ENCODE measurements around the gene PRKG1.

The PRKG1 gene

GRCh38 chr10:52318136-52318701, 1243.9 kb downstream of the PRKG1 start:
- DNase-seq (ENCODE audit: low read depth), result no peak

- peak; percentile 66 for DNase-seq (ENCODE audit: low read depth)
Observed at GRCh38 chr10:52318822-52319464, 1244.7 kb downstream of the PRKG1 start.

- no peak for DNase-seq (ENCODE audit: low read depth)
Observed at GRCh38 chr10:52319926-52320325, 1245.6 kb downstream of the PRKG1 start.

- no peak for DNase-seq (ENCODE audit: low read depth)
Observed at GRCh38 chr10:52322323-52322722, 1248.0 kb downstream of the PRKG1 start.

GRCh38 chr10:52322936-52323335, 1248.6 kb downstream of the PRKG1 start:
- DNase-seq (ENCODE audit: low read depth), result no peak

- no peak for DNase-seq (ENCODE audit: low read depth)
Observed at GRCh38 chr10:52326382-52326781, 1252.1 kb downstream of the PRKG1 start.

- no peak for DNase-seq (ENCODE audit: low read depth)
Observed at GRCh38 chr10:52331638-52332364, 1257.5 kb downstream of the PRKG1 start.

- no peak for DNase-seq (ENCODE audit: low read depth)
Observed at GRCh38 chr10:52332815-52333214, 1258.5 kb downstream of the PRKG1 start.

GRCh38 chr10:52334595-52334994, 1260.3 kb downstream of the PRKG1 start:
- DNase-seq (ENCODE audit: low read depth), result no peak

- no peak for DNase-seq (ENCODE audit: low read depth)
Observed at GRCh38 chr10:52335665-52336064, 1261.4 kb downstream of the PRKG1 start.

- DNase-seq (ENCODE audit: low read depth), result no peak
Observed at GRCh38 chr10:52337225-52337624, 1262.9 kb downstream of the PRKG1 start.

- no peak for DNase-seq (ENCODE audit: low read depth)
Observed at GRCh38 chr10:52343439-52343838, 1269.2 kb downstream of the PRKG1 start.

- no peak for DNase-seq (ENCODE audit: low read depth)
Observed at GRCh38 chr10:52346394-52347326, 1272.4 kb downstream of the PRKG1 start.

GRCh38 chr10:52347327-52347667, 1273.0 kb downstream of the PRKG1 start:
- no peak for DNase-seq (ENCODE audit: low read depth)

All from HS-27A (cell line).